Body of pancreas (tissue), 4 donors: ENCODE measurements around the gene C21orf58. TPM values are rescaled to one million over a fixed set of nuclear protein-coding genes. Genes with fewer than 3 reads are reported as not detected.

ENCODE experiments used
- ATAC-seq: fragments of 150-250 bp; one replicate; pipeline ENCODE4 v1.9.1; 2016
- DNase-seq, 4 donors: peaks; one replicate each; pipeline ENCODE4 v3.0.0-alpha.2; 2019
- H3K27ac ChIP-seq, 4 donors: fragments of 200-600 bp; sonication (generic); 1 replicate in 3 of 4; 2 replicates in 1 of 4; pipeline versions ENCODE4 v1.5.1 to v1.6.1; 2016 to 2019; ENCODE audit warnings: mild to moderate bottlenecking in 1 of 4, mixed read lengths in 1 of 4, moderate library complexity in 1 of 4
- H3K27me3 ChIP-seq, 2 donors: fragments of 200-600 bp; sonication (generic); one replicate each; pipeline ENCODE4 v1.6.0; 2016; ENCODE audit warnings: mild to moderate bottlenecking in 1 of 2
- H3K36me3 ChIP-seq, 2 donors: fragments of 200-600 bp; sonication (generic); replicated peaks in 1 of 2; 2 replicates each; pipeline ENCODE4 v1.5.1; 2016; ENCODE audit warnings: low read depth in 2 of 2; ENCODE audit not compliant: insufficient read depth in 1 of 2
- H3K4me1 ChIP-seq: fragments of 200-600 bp; sonication (generic); one replicate; pipeline ENCODE4 v1.6.0; 2016
- H3K4me3 ChIP-seq, 2 donors: fragments of 200-600 bp; sonication (generic); 1 replicate in 1 of 2; 2 replicates in 1 of 2; pipeline ENCODE4 v1.5.1; 2016 to 2019
- H3K9me3 ChIP-seq, 3 donors: fragments of 200-600 bp; sonication (generic); 1 replicate in 2 of 3; 2 replicates in 1 of 3; pipeline ENCODE4 v1.5.1; 2016
- POLR2A ChIP-seq, 3 donors: fragments of 450-650 bp; IDR thresholded peaks; one replicate each; pipeline ENCODE4 v1.6.1; 2016; ENCODE audit warnings: antibody characterized with exemption in 3 of 3, mild to moderate bottlenecking in 2 of 3
- WGBS, 2 donors: methylation state at CpG; one replicate each; pipeline ENCODE4 v1.1.5; 2017; 5-methylcytosine and 5-hydroxymethylcytosine counted together
- intact Hi-C: fragments of 100-400 bp; cut with DNase I; formaldehyde crosslinking; loops from one replicate; pipeline ENCODE4 v1.15.1; 2023
- total RNA-seq, 2 donors: library from RNA; depleted of rRNA; stranded (reverse); fragments of >200 nt; gene quantifications; one replicate each; pipeline ENCODE4 v1.1.0, GENCODE V29; 2016
- TF ChIP-seq, protein P1 (sequence below), 7 experiments: fragments of 450-650 bp in 4 of 7; fragments of 200-600 bp in 3 of 7; sonication (generic) in 3 of 7; IDR thresholded peaks; one replicate each; pipeline ENCODE4 v1.5.1; 2016 to 2019; ENCODE audit warnings: antibody characterized with exemption in 7 of 7

Gene C21orf58
- total RNA-seq, 2 donors from 2014 or later: 1.6 TPM

DNA sequence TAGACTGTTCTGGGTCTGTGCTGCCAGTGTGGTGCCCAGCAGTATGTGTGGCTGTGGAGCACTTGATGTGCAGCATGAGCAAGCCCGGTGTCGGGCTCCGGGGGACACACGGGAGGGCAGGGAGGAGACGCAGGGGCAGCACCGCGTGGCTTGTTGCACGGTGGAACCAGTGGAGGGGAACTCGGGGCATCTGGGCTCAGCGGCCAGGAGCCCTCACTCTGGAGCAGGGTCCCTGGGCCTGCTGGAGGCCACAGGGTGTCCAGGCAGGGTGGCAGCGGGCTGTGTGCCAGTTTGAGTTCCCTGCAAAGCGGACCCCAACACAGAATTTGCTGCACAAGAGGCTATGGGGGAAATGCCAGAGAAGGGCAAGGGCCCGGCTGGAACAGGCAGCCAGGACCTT, 30.8 kb upstream of the C21orf58 start:
- H3K27me3 ChIP-seq: no peaks in the 10 kb centered on the region
- peaks cover 0 to 29% of the 10 kb centered on the region in 2 donors for H3K36me3 ChIP-seq
- 94 to 100% methylated on average over 1 to 13 of the region's 13 CpGs for WGBS, 2 donors
- no peak for ATAC-seq
- DNase-seq: no peak
- intact Hi-C loops: no loop called here
- no peaks in the 10 kb centered on the region for H3K4me1 ChIP-seq
- no peaks in the 10 kb centered on the region for H3K9me3 ChIP-seq
- no peak overlapping the region for H3K4me3 ChIP-seq
- TF ChIP-seq, protein P1, sequence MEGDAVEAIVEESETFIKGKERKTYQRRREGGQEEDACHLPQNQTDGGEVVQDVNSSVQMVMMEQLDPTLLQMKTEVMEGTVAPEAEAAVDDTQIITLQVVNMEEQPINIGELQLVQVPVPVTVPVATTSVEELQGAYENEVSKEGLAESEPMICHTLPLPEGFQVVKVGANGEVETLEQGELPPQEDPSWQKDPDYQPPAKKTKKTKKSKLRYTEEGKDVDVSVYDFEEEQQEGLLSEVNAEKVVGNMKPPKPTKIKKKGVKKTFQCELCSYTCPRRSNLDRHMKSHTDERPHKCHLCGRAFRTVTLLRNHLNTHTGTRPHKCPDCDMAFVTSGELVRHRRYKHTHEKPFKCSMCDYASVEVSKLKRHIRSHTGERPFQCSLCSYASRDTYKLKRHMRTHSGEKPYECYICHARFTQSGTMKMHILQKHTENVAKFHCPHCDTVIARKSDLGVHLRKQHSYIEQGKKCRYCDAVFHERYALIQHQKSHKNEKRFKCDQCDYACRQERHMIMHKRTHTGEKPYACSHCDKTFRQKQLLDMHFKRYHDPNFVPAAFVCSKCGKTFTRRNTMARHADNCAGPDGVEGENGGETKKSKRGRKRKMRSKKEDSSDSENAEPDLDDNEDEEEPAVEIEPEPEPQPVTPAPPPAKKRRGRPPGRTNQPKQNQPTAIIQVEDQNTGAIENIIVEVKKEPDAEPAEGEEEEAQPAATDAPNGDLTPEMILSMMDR (IDR thresholded peaks at IDR 0.05): no peak
- no peak for TF ChIP-seq POLR2A (IDR thresholded peaks at IDR 0.05)
- H3K27ac ChIP-seq: no peak overlapping the region

DNA sequence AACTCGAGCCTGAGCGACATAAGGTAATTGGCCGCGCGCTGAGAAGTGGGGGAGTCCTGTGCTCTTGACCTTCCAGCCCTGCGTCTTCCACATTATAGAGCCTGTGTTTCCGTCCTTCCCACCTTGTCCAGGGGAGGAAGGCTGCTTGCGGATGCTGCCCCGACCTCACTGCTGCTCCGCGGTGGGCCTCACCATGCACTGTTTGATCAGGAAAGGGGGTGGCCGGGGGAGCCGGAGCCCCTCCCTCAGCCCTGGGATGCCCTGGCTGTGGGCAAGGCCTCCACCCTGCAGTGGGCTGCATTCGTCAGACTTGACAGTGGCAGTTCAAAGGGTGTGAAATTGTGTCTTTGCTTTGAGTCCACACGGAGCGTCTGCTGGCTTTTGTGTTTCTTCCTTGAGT, 30.4 kb upstream of the C21orf58 start:
- TF ChIP-seq POLR2A (IDR thresholded peaks at IDR 0.05): no peak
- TF ChIP-seq, protein P1 (IDR thresholded peaks at IDR 0.05): no peak
- no peaks in the 10 kb centered on the region for H3K9me3 ChIP-seq
- H3K27ac ChIP-seq: no peak overlapping the region
- peaks cover 0 to 29% of the 10 kb centered on the region in 2 donors for H3K36me3 ChIP-seq
- ATAC-seq (no peak), DNase-seq (no peak)
- intact Hi-C loops: no loop called here
- H3K27me3 ChIP-seq: no peaks in the 10 kb centered on the region
- H3K4me3 ChIP-seq: no peak overlapping the region
- WGBS, 2 donors: 95% methylated on average over 13 to 16 of the region's 16 CpGs
- H3K4me1 ChIP-seq: no peaks in the 10 kb centered on the region

DNA sequence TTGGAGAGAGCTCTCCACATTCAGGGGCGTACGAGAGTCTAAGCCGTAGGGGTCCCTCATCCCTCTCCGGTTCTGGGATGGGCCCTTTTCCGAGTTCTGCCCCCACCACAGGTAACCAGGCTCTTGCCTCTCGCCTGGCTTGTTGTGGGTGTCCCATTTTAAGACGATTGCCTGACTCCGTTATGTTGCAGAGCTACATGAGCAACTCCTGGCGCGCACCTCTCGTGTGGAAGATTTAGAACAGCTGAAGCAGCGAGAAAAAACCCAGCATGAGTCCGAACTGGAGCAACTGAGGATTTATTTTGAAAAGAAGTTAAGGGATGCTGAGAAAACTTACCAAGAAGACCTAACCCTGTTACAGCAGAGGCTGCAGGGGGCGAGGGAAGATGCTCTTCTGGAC, 29.2 kb upstream of the C21orf58 start:
- TF ChIP-seq, protein P1 (IDR thresholded peaks at IDR 0.05): no peak
- TF ChIP-seq POLR2A (IDR thresholded peaks at IDR 0.05): no peak

DNA sequence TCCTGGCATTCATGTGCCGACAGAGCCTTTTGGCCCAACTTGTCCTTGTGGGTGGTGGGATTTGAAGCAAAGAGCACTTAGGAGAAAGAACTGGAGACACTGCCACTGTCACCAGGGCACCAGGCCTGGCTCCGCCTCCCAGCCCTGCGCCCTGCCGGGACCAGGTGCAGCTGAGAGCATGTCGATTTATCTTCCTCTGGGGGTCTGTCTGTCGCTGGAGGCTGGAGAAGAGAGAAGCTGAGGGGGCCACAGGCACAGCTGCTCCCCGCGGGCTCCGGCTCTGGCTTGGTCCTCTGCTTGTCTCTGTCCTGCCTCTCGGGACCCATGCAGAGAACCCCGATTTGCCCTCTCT, 28.5 kb upstream of the C21orf58 start:
- Histone ChIP-seq H3K27ac (no peak overlapping the region), H3K4me3 (no peak overlapping the region), H3K4me1 (no peaks in the 10 kb centered on the region), H3K9me3 (no peaks in the 10 kb centered on the region), H3K36me3 (peaks cover 0 to 25% of the 10 kb centered on the region in 2 donors), H3K27me3 (no peaks in the 10 kb centered on the region)
- ATAC-seq (no peak), DNase-seq (no peak)
- TF ChIP-seq, protein P1 (IDR thresholded peaks at IDR 0.05): no peak
- no peak for TF ChIP-seq POLR2A (IDR thresholded peaks at IDR 0.05)
- WGBS, 2 donors: 88 to 95% methylated on average over 10 of the region's 11 CpGs
- intact Hi-C loops: no loop called here

More for the DNA sequence above, 29.2 kb upstream of the C21orf58 start:
- DNase-seq: no peak
- H3K27me3 ChIP-seq: no peaks in the 10 kb centered on the region
- no peak overlapping the region for H3K27ac ChIP-seq
- no peaks in the 10 kb centered on the region for H3K4me1 ChIP-seq
- H3K9me3 ChIP-seq: no peaks in the 10 kb centered on the region
- ATAC-seq: no peak
- H3K36me3 ChIP-seq: peaks cover 0 to 29% of the 10 kb centered on the region in 2 donors
- WGBS, 2 donors: 90 to 93% methylated on average over 14 of the region's 14 CpGs
- no peak overlapping the region for H3K4me3 ChIP-seq
- intact Hi-C loops: no loop called here

DNA sequence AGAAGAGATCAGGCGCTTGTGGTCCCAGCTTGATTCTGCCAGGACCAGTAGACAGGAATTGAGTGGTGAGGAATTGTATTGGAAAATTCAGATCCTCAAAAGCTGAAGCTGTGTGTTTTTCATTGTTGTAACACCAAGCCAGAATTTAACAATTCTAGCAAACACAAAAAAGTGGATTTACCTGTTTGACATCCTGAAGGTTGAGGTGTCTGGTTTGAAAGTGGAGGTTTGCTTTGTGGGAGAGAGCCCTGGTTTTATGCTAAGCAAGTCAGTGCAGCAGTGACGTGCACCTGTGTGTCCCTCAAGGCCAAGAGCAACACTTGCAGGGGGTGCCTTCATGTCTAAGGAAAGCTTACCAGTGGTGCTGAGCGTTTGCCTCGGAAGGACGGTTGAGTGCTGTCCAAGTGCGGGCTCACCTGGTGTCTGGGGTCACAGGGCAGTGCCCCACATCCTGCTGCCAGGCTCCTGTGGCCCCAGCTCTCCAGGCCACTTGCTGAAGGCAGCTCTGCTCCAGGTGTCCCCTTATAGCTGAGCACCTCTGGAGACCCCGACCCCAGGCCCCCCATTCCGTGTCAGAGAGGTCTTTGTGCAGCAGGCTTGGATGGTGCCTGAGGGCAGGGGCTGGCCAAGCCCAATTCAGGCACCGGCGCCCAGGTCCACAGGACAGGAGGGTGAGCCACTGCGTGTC, 27.9 kb upstream of the C21orf58 start:
- H3K27ac ChIP-seq: no peak overlapping the region
- no peak for ATAC-seq
- H3K4me3 ChIP-seq: no peak overlapping the region
- intact Hi-C loops: no loop called here
- TF ChIP-seq, protein P1 (IDR thresholded peaks at IDR 0.05): no peak
- TF ChIP-seq POLR2A (IDR thresholded peaks at IDR 0.05): no peak
- H3K4me1 ChIP-seq: no peaks in the 10 kb centered on the region
- H3K9me3 ChIP-seq: no peaks in the 10 kb centered on the region
- no peak for DNase-seq
- 88% methylated on average over 8 to 11 of the region's 11 CpGs for WGBS, 2 donors
- H3K27me3 ChIP-seq: no peaks in the 10 kb centered on the region
- H3K36me3 ChIP-seq: peaks cover 0 to 27% of the 10 kb centered on the region in 2 donors
